GM23338 (cell line): ENCODE measurements around the gene RYR1. TPM values are rescaled to one million over a fixed set of nuclear protein-coding genes. Genes with fewer than 3 reads are reported as not detected.
A peak's percentile ranks its signal among the peaks of the same experiment; 100 is the strongest.
"Not testable (repeated sequence)": the region's sequence is repeated elsewhere in the genome, so short reads cannot be mapped to it uniquely, and the experiment has no call there.

Experiments
- ATAC-seq: fragments of 200-7000 bp; cut with Tn5 transposase; 3 replicates; pipeline ENCODE4 v1.9.1; 2020
- DNase-seq: peaks from one replicate; pipeline ENCODE4 v3.0.0-alpha.2; 2015; ENCODE audit warnings: low spot score
- H2AFZ ChIP-seq: fragments of 200-600 bp; sonication (generic); 2 replicates; pipeline ENCODE4 v1.8.0; 2016; ENCODE audit warnings: antibody characterized with exemption, mild to moderate bottlenecking, moderate library complexity
- H3F3A ChIP-seq: fragments of 200-600 bp; sonication (generic); replicated peaks from 2 replicates; pipeline ENCODE4 v1.8.0; 2017; ENCODE audit warnings: antibody characterized with exemption, mixed run types, low read depth
- H3K27ac ChIP-seq: fragments of 200-600 bp; sonication (generic); 2 replicates; pipeline ENCODE4 v1.6.1; 2016; ENCODE audit warnings: low read depth
- H3K27me3 ChIP-seq: fragments of 200-600 bp; sonication (generic); 2 replicates; pipeline ENCODE4 v1.8.0; 2016; ENCODE audit warnings: mild to moderate bottlenecking, mixed run types, moderate library complexity; ENCODE audit not compliant: insufficient read depth
- H3K36me3 ChIP-seq: fragments of 200-600 bp; sonication (generic); 2 replicates; pipeline ENCODE4 v1.8.0; 2016; ENCODE audit warnings: mild to moderate bottlenecking; ENCODE audit not compliant: insufficient read depth
- H3K4me1 ChIP-seq: fragments of 200-600 bp; sonication (generic); 2 replicates; pipeline ENCODE4 v1.8.0; 2016; ENCODE audit warnings: mild to moderate bottlenecking, moderate library complexity; ENCODE audit not compliant: insufficient read depth
- H3K4me2 ChIP-seq: fragments of 200-600 bp; sonication (generic); 2 replicates; pipeline ENCODE4 v1.7.1; 2017; ENCODE audit warnings: mixed run types
- H3K4me3 ChIP-seq: fragments of 200-600 bp; sonication (generic); 2 replicates; pipeline ENCODE4 v1.6.1; 2016; ENCODE audit warnings: mixed run types
- H3K79me2 ChIP-seq: fragments of 200-600 bp; sonication (generic); replicated peaks from 2 replicates; pipeline ENCODE4 v1.8.0; 2017; ENCODE audit warnings: mild to moderate bottlenecking; ENCODE audit not compliant: insufficient read depth
- H3K9me2 ChIP-seq: fragments of 200-600 bp; sonication (generic); 2 replicates; pipeline ENCODE4 v1.8.0; 2017; ENCODE audit not compliant: insufficient read depth
- H4K20me1 ChIP-seq: fragments of 200-600 bp; sonication (generic); replicated peaks from 2 replicates; pipeline ENCODE4 v1.8.0; 2017; ENCODE audit warnings: mild to moderate bottlenecking; ENCODE audit not compliant: insufficient read depth
- H3K27ac Mint-ChIP-seq: 2 replicates; pipeline ENCODE4 v1.8.0; 2020; ENCODE audit warnings: inconsistent platforms, mild to moderate bottlenecking, moderate library complexity, mixed read lengths
- H3K27me3 Mint-ChIP-seq: 3 replicates; pipeline ENCODE4 v1.8.0; 2022; ENCODE audit warnings: low read depth, mild to moderate bottlenecking, moderate library complexity, mixed read lengths, inconsistent platforms; ENCODE audit not compliant: insufficient read depth, poor library complexity
- H3K36me3 Mint-ChIP-seq: 3 replicates; pipeline ENCODE4 v1.8.0; 2021; ENCODE audit warnings: low read depth, mild to moderate bottlenecking, inconsistent platforms, moderate library complexity, mixed read lengths
- H3K4me1 Mint-ChIP-seq: 3 replicates; pipeline ENCODE4 v1.8.0; 2020; ENCODE audit warnings: mild to moderate bottlenecking, inconsistent platforms, mixed read lengths
- H3K4me3 Mint-ChIP-seq: 3 replicates; pipeline ENCODE4 v1.8.0; 2021; ENCODE audit warnings: moderate library complexity, mild to moderate bottlenecking, inconsistent platforms, mixed read lengths
- H3K9me3 Mint-ChIP-seq: 3 replicates; pipeline ENCODE4 v1.8.0; 2020; ENCODE audit warnings: moderate library complexity, mild to moderate bottlenecking, inconsistent platforms, mixed read lengths
- EZH2 ChIP-seq: fragments of 200-600 bp; sonication (generic); IDR thresholded peaks from one replicate; pipeline ENCODE4 v1.8.0; 2017; ENCODE audit warnings: antibody characterized with exemption, mild to moderate bottlenecking, low read depth; ENCODE audit not compliant: unreplicated experiment
- EZH2phosphoT487 ChIP-seq: fragments of 200-600 bp; sonication (generic); IDR thresholded peaks from one replicate; pipeline ENCODE4 v1.8.1; 2018; ENCODE audit warnings: antibody characterized with exemption; ENCODE audit not compliant: unreplicated experiment
- JUNB ChIP-seq: IDR thresholded peaks from one replicate; pipeline ENCODE4 v1.6.1; 2016; ENCODE audit warnings: antibody characterized with exemption; ENCODE audit not compliant: unreplicated experiment
- POLR2AphosphoS5 ChIP-seq: IDR thresholded peaks from 2 replicates; pipeline ENCODE4 v1.6.1; 2016; ENCODE audit warnings: antibody characterized with exemption, low read depth
- STAT1 ChIP-seq: IDR thresholded peaks from one replicate; pipeline ENCODE4 v1.6.1; 2016; ENCODE audit warnings: antibody characterized with exemption; ENCODE audit not compliant: unreplicated experiment
- ZNF331 ChIP-seq: fragments of 250-450 bp; sonication (Bioruptor Pico); IDR thresholded peaks from 2 replicates; pipeline ENCODE4 v1.5.0; 2020; ENCODE audit warnings: low read depth, mild to moderate bottlenecking, moderate library complexity
- polyA plus RNA-seq: library from polyadenylated mRNA; unstranded; fragments of >200 nt; fragmentation: Nextera tagmentation; extraction: Ambion mirVana; gene quantifications from 2 replicates; pipeline ENCODE4 v1.2.1, GENCODE V29; 2016
- total RNA-seq: library from RNA; depleted of rRNA; stranded (reverse); fragments of >200 nt; shearing (Covaris generic); gene quantifications from 2 replicates; pipeline ENCODE4 v1.2.3, GENCODE V29; 2014
- TF ChIP-seq, protein P1 (sequence below), 2 experiments: fragments of 200-600 bp in 1 of 2; sonication (generic) in 1 of 2; conservative IDR thresholded peaks; 2 replicates each; pipeline versions ENCODE4 v1.5.1 to v1.6.1; 2016 to 2017; ENCODE audit warnings: antibody characterized with exemption in 2 of 2, low read depth in 2 of 2, mild to moderate bottlenecking in 2 of 2, moderate library complexity in 1 of 2
- TF ChIP-seq, protein P2 (sequence below): fragments of 250-450 bp; sonication (Bioruptor Pico); IDR thresholded peaks from 2 replicates; pipeline ENCODE4 v1.5.0; 2020; ENCODE audit warnings: mild to moderate bottlenecking, moderate library complexity
- TF ChIP-seq, protein P3 (sequence below): IDR thresholded peaks from 2 replicates; pipeline ENCODE4 v1.6.1; 2016; ENCODE audit warnings: antibody characterized with exemption

RYR1 gene
- total and polyA plus RNA-seq, 2 experiments from 2014 or later, result 4.0 to 26.7 TPM

DNA sequence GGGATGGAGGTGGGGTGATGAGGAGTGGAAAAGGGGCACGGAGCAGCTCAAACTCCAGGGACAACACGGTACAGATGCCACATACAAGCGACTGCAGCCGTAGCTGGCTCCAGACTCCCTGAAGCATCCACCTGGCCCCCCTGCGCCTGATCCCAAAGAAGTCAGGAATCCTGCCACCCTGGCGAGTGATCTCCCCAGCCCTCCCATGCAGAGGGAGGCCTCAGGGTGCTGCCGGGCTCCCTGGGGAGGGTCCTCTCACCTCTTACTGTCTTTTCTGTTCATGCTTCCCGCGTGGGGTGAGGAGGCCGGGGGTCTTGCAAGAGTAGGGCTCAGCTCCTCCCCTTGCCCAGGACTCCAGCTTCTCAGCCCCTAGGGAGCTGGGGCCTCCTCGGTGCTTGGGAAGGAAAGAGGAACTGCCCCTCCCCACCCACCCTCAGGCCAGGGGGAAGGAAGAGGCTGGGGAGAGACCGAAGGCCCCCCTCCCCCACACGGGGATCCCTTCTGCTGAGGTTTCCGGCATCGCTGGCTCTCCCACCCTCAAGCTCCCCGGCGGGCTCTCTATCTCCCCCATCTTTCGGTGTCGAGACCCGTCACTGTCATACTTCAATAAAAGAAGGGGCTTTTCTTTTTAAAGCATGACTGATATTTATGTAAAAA lies 7.6 kb upstream of the RYR1 start, which contains the start of gene RASGRP4:
Gene RASGRP4, minus strand, starts transcription at position 410 of the 657 bp plus-strand sequence. Its CDS starts 128 bp downstream, at position 282.
- peak within 1 kb of the TSS; percentile 95 for H2AFZ ChIP-seq
- peak within 1 kb of the TSS; percentile 56 for H3K4me2 ChIP-seq
- peak within 1 kb of the TSS; percentile 46 for H3K4me3 ChIP-seq
- H3K4me1 ChIP-seq, result peaks cover 22% of the 10 kb centered on the region
- H3K4me1 Mint-ChIP-seq, result peaks cover 12% of the 10 kb centered on the region
- H3K27ac Mint-ChIP-seq, result no peak within 1 kb of the TSS; the same call in 1 of the 2 replicates
- TF ChIP-seq STAT1, result no peak
- TF ChIP-seq, protein P1, sequence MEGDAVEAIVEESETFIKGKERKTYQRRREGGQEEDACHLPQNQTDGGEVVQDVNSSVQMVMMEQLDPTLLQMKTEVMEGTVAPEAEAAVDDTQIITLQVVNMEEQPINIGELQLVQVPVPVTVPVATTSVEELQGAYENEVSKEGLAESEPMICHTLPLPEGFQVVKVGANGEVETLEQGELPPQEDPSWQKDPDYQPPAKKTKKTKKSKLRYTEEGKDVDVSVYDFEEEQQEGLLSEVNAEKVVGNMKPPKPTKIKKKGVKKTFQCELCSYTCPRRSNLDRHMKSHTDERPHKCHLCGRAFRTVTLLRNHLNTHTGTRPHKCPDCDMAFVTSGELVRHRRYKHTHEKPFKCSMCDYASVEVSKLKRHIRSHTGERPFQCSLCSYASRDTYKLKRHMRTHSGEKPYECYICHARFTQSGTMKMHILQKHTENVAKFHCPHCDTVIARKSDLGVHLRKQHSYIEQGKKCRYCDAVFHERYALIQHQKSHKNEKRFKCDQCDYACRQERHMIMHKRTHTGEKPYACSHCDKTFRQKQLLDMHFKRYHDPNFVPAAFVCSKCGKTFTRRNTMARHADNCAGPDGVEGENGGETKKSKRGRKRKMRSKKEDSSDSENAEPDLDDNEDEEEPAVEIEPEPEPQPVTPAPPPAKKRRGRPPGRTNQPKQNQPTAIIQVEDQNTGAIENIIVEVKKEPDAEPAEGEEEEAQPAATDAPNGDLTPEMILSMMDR (conservative IDR thresholded peaks at IDR 0.05; ENCODE audit: low read depth in 2 of 2), result 0 out of 4 replicates have a peak, but pooled peaks of 1 of the 2 experiments have one; percentile 1
- TF ChIP-seq, protein P2, sequence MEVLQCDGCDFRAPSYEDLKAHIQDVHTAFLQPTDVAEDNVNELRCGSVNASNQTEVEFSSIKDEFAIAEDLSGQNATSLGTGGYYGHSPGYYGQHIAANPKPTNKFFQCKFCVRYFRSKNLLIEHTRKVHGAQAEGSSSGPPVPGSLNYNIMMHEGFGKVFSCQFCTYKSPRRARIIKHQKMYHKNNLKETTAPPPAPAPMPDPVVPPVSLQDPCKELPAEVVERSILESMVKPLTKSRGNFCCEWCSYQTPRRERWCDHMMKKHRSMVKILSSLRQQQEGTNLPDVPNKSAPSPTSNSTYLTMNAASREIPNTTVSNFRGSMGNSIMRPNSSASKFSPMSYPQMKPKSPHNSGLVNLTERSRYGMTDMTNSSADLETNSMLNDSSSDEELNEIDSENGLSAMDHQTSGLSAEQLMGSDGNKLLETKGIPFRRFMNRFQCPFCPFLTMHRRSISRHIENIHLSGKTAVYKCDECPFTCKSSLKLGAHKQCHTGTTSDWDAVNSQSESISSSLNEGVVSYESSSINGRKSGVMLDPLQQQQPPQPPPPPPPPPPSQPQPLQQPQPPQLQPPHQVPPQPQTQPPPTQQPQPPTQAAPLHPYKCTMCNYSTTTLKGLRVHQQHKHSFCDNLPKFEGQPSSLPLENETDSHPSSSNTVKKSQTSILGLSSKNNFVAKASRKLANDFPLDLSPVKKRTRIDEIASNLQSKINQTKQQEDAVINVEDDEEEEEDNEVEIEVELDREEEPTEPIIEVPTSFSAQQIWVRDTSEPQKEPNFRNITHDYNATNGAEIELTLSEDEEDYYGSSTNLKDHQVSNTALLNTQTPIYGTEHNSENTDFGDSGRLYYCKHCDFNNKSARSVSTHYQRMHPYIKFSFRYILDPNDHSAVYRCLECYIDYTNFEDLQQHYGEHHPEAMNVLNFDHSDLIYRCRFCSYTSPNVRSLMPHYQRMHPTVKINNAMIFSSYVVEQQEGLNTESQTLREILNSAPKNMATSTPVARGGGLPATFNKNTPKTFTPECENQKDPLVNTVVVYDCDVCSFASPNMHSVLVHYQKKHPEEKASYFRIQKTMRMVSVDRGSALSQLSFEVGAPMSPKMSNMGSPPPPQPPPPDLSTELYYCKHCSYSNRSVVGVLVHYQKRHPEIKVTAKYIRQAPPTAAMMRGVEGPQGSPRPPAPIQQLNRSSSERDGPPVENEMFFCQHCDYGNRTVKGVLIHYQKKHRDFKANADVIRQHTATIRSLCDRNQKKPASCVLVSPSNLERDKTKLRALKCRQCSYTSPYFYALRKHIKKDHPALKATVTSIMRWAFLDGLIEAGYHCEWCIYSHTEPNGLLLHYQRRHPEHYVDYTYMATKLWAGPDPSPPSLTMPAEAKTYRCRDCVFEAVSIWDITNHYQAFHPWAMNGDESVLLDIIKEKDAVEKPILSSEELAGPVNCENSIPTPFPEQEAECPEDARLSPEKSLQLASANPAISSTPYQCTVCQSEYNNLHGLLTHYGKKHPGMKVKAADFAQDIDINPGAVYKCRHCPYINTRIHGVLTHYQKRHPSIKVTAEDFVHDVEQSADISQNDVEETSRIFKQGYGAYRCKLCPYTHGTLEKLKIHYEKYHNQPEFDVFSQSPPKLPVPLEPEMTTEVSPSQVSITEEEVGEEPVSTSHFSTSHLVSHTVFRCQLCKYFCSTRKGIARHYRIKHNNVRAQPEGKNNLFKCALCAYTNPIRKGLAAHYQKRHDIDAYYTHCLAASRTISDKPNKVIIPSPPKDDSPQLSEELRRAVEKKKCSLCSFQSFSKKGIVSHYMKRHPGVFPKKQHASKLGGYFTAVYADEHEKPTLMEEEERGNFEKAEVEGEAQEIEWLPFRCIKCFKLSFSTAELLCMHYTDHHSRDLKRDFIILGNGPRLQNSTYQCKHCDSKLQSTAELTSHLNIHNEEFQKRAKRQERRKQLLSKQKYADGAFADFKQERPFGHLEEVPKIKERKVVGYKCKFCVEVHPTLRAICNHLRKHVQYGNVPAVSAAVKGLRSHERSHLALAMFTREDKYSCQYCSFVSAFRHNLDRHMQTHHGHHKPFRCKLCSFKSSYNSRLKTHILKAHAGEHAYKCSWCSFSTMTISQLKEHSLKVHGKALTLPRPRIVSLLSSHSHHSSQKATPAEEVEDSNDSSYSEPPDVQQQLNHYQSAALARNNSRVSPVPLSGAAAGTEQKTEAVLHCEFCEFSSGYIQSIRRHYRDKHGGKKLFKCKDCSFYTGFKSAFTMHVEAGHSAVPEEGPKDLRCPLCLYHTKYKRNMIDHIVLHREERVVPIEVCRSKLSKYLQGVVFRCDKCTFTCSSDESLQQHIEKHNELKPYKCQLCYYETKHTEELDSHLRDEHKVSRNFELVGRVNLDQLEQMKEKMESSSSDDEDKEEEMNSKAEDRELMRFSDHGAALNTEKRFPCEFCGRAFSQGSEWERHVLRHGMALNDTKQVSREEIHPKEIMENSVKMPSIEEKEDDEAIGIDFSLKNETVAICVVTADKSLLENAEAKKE (CRISPR knock-in tag), result no peak
- TF ChIP-seq, protein P3, sequence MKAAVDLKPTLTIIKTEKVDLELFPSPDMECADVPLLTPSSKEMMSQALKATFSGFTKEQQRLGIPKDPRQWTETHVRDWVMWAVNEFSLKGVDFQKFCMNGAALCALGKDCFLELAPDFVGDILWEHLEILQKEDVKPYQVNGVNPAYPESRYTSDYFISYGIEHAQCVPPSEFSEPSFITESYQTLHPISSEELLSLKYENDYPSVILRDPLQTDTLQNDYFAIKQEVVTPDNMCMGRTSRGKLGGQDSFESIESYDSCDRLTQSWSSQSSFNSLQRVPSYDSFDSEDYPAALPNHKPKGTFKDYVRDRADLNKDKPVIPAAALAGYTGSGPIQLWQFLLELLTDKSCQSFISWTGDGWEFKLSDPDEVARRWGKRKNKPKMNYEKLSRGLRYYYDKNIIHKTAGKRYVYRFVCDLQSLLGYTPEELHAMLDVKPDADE, result no peak
- TF ChIP-seq ZNF331 (CRISPR knock-in tag), result no peak
- no peak for TF ChIP-seq EZH2phosphoT487
- no peak for TF ChIP-seq POLR2AphosphoS5
- no peak for TF ChIP-seq EZH2
- TF ChIP-seq JUNB, result no peak
- no peaks in the 10 kb centered on the region for H3K9me2 ChIP-seq
- H3K4me3 Mint-ChIP-seq, result peak within 1 kb of the TSS; percentile 58; the same call in 2 of the 3 replicates
- no peaks in the 10 kb centered on the region for H3K36me3 ChIP-seq
- H3F3A ChIP-seq, result peaks cover 20% of the 10 kb centered on the region
- no peaks in the 10 kb centered on the region for H3K79me2 ChIP-seq
- peak; percentile 81 for ATAC-seq
- peak; percentile 75 for DNase-seq
- no peaks in the 10 kb centered on the region for H3K36me3 Mint-ChIP-seq
- H3K27ac ChIP-seq, result 0 out of 2 replicates have a peak within 1 kb of the TSS, but pooled peaks have one; percentile 30
- peaks cover 14% of the 10 kb centered on the region for H3K27me3 Mint-ChIP-seq
- H3K9me3 Mint-ChIP-seq, result no peaks in the 10 kb centered on the region
- H3K27me3 ChIP-seq, result no peaks in the 10 kb centered on the region
- H4K20me1 ChIP-seq, result no peaks in the 10 kb centered on the region

DNA sequence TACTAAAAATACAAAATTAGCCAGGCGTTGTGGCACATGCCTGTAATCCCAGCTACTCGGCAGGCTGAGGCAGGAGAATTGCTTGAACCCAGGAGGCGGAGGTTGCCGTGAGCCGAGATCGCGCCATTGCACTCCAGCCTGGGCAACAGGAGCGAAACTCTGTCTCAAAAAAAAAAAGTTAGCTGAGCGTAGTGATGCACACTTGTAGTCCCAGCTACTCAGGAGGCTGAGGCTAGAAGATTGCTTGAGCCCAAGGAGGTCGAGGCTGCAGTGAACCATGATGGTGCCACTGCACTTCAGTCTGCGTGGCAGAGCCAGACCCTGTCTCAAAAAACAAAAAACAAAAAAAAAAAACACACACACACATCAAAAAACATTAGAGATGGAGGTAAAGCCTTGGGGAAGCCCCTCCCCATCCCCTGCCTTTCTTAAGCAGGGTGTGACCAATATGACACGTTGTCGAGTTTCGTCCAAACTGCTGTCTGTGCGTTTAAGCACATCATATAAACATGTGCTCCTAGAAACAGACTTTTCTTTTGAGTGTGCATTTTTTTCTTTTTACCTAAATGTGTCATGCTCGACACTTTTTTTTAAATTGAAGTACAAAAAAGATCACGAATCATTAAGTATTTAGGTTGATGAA lies 6.3 kb upstream of the RYR1 start:
- H3K4me3 ChIP-seq, DNase-seq, ATAC-seq, H3K27ac Mint-ChIP-seq, H3K27me3 ChIP-seq, H3K9me3 Mint-ChIP-seq, H4K20me1 ChIP-seq, H3K9me2 ChIP-seq, H3K36me3 Mint-ChIP-seq, H3K4me3 Mint-ChIP-seq, H3K79me2 ChIP-seq, H3K36me3 ChIP-seq: not testable (repeated sequence)
- 0 out of 2 replicates have a peak overlapping the region, but pooled peaks have one; percentile 30 for H3K27ac ChIP-seq
- H2AFZ ChIP-seq, result peak overlapping the region; percentile 95
- peaks cover 20% of the 10 kb centered on the region for H3F3A ChIP-seq
- Mint-ChIP-seq H3K4me1 (peaks cover 16% of the 10 kb centered on the region), H3K27me3 (peaks cover 14% of the 10 kb centered on the region)
- H3K4me2 ChIP-seq, result peak overlapping the region; percentile 56; the same call in 1 of the 2 replicates
- peaks cover 27% of the 10 kb centered on the region for H3K4me1 ChIP-seq
